ENCODE measurements around the gene CAMKMT.

The CAMKMT gene

DNA sequence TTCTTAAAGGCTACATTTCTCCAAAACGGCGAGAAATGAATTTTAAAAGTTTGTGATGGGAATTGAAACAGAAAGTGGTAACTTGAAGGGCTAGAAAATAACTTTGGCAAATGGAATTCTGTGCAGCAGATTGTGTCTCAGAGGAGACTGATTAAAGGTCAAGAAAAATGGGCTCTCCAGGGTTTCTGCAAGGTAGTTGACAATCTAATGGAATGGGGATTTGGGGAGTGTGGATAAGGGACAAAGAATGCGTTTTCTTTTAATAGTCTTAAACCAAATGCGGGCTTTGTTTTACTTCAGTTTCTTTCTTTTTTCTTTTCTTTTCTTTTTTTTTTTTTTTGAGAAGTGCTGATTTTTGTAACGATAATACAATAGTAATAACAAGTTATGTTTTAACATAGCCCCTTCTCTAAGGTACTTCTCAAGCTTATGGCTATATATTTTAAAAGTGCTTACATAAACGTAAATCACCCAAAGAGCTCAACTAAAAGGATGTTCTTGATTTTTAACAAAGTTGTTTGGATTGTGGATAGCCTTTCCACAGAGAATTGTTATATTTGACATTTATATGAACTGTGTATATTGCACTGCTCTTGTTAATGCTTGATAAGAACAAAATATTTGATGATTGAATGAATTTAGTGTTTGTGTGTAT lies 36.6 kb downstream of the CAMKMT start:
- FAIRE-seq (no peak), DNase-seq (ENCODE audit: insufficient read length, low spot score) (no peak)
- TF ChIP-seq, protein P1, sequence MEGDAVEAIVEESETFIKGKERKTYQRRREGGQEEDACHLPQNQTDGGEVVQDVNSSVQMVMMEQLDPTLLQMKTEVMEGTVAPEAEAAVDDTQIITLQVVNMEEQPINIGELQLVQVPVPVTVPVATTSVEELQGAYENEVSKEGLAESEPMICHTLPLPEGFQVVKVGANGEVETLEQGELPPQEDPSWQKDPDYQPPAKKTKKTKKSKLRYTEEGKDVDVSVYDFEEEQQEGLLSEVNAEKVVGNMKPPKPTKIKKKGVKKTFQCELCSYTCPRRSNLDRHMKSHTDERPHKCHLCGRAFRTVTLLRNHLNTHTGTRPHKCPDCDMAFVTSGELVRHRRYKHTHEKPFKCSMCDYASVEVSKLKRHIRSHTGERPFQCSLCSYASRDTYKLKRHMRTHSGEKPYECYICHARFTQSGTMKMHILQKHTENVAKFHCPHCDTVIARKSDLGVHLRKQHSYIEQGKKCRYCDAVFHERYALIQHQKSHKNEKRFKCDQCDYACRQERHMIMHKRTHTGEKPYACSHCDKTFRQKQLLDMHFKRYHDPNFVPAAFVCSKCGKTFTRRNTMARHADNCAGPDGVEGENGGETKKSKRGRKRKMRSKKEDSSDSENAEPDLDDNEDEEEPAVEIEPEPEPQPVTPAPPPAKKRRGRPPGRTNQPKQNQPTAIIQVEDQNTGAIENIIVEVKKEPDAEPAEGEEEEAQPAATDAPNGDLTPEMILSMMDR (IDR thresholded peaks at IDR 0.05; ENCODE audit: insufficient read depth, missing control alignments): no peak

DNA sequence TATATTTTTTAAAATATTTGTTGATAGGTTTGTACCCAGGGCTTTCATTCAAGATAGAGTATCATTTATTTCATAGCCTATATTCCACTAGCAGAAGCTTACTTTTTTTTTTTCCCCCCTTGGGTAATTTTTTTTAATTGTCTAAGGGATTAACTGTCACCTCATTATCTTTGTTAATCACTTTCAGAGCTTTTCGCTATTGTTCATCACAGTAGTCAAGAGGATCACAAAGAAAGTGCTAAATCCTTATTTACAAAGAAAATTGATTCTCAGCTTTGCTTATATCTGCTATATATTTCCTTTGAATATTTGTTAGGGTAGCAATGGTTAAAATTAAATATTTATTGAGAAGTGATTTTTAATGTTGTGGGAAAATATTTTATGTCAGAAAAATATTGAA lies 59.0 kb downstream of the CAMKMT start:
- TF ChIP-seq, protein P1 (IDR thresholded peaks at IDR 0.05; ENCODE audit: insufficient read depth, missing control alignments): no peak
- FAIRE-seq (no peak), DNase-seq (ENCODE audit: insufficient read length, low spot score) (no peak)

DNA sequence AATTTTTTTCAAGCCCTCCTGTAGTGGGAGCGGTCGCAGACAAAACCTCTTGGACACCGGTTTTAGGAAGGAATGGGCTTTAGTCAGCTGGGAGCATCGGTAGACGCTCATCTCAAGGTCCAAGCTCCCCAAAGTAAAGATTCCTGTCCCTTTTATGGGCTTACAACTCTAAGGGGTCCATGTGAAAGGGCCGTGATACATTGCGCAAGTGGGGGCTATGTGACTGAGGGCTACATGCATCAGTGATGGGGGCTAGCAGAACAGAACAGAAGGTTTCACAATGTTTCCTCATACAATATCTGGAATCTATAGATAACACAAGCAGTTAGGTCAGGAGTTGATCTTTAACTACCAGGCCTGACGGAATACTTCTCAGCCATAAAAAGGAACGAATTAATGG lies 62.5 kb downstream of the CAMKMT start:
- FAIRE-seq (no peak), DNase-seq (ENCODE audit: insufficient read length, low spot score) (no peak)
- TF ChIP-seq, protein P1 (IDR thresholded peaks at IDR 0.05; ENCODE audit: insufficient read depth, missing control alignments): no peak

DNA sequence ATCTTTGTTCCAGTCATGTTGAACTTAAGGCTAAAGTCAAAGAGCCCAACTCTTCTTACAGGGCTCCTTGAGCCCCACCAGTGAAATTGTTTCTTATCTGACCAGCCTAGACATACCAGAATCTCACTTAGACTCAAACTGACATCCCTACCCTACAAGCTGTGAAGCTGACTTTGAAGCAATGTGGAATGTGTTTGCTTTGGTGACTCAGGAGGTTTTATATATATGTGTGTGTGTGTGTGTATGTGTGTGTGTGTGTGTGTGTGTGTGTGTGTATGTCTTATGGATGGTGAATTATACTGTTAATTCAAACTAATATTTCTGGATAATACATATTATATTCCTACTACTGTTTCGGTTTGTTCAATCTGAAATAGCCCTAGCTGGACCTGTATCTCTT lies 67.3 kb downstream of the CAMKMT start:
- TF ChIP-seq, protein P1 (IDR thresholded peaks at IDR 0.05; ENCODE audit: insufficient read depth, missing control alignments): no peak
- DNase-seq (ENCODE audit: insufficient read length, low spot score): no peak
- no peak for FAIRE-seq

DNA sequence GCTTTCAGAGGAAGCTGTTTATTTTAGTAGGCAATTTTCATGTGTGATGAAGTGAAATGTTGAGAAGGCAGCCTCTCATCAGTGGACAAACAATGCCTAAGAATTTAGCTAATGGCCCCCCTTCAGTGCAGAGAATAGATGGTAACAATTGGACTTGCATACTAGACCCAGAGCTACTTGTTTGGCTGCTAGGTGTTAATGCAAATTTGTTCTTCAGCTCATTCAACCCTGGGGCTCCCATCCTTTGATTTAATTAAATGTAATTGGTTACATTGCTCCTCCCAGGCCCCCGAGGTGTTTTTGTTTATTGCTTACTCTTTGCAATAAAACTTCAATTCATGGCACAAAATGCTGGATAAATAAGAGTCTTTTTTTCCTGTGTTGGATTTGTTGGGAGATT lies 68.6 kb downstream of the CAMKMT start:
- DNase-seq (ENCODE audit: insufficient read length, low spot score): no peak
- no peak for FAIRE-seq
- TF ChIP-seq, protein P1 (IDR thresholded peaks at IDR 0.05; ENCODE audit: insufficient read depth, missing control alignments): no peak

DNA sequence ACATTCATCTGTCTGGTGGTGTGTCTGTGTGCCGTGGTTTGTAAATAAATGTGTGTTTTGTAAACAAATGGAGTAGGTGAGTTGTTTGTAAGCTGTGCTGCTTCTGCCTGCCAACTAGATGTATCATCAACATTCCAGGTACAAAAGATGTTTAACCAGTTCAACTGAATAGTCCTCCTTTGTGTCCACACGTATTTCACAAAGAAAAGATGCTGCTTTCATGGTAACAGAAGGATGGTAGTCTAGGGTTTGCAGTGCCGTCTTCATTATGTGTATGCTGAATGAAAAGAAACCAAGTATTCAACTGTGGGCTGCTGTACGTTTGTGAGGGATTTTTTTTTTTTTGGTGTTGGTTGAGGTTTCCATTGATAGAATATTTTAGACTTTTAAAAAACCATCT lies 72.1 kb downstream of the CAMKMT start:
- TF ChIP-seq, protein P1 (IDR thresholded peaks at IDR 0.05; ENCODE audit: insufficient read depth, missing control alignments): no peak
- DNase-seq (ENCODE audit: insufficient read length, low spot score) (no peak), FAIRE-seq (no peak)

DNA sequence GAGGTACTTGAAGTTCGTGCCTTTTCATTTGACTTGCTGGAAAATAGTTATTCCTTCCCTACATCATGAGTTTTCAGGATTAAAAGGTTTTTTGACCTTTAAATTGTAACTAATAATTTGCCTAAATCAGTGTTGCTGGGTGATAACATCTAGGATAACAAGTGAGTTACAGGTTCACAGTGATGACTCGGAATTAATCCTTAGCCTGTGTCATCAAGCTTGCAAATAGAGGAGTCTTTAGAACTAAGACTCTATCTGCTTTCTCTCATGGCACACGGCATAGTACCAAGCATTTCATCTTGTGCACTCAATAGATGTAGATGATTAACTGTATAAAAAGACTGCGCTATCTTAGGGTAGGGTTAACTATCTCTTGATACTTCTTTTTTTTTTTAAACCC lies 79.5 kb downstream of the CAMKMT start:
- FAIRE-seq (no peak), DNase-seq (ENCODE audit: insufficient read length, low spot score) (no peak)
- TF ChIP-seq, protein P1 (IDR thresholded peaks at IDR 0.05; ENCODE audit: insufficient read depth, missing control alignments): no peak

All from D721Med (cell line).